ENCODE data around the gene ABCG1. TPM values are rescaled to one million over a fixed set of nuclear protein-coding genes. Genes with fewer than 3 reads are reported as not detected.

The ABCG1 gene
- total RNA-seq, 4 donors from 2014 or later: 16.1 to 25.9 (median 20.0) TPM

DNA sequence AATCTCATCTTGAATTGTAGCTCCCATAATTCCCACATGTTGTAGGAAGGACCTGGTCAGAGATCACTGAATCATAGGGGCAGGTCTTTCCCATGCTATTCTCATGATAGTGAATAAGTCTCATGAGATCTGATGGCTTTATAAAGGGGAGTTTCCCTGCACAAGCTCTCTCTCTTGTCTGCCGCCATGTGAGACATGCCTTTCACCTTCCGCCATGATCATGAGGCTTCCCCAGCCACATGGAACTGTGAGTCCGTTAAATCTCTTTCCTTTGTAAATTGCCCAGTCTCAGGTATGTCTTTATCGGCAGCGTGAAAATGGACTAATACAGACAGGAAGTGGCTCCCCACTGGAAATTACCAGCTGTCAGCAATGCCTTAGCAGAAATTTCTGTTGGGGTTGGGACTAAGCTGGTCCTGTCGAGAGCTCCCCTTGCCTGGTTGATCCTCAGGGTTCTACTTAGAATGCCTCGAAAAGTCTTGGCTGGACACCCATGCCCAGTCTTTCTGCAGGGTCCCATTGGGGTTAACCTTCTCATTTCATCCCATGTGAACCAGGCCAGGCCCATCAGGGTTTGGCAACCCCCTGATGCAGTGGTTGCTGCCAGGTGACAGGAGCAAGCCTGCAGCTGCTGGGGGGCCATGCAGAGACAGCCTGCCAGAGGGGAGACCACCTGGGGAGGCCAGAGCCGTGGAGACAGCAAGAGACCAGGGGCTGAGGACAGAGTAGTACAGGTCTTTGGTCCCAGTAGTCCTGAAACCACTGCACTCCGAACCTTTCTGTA, 2.8 kb upstream of the ABCG1 start:
- intact Hi-C loops (cut with DNase I): no loop called here
- Histone ChIP-seq H3K4me1 (peaks cover 13 to 28% (median 19%) of the 10 kb centered on the region in 4 donors), H3K9me3 (no peaks in the 10 kb centered on the region), H3K4me3 (no peak overlapping the region), H3K27ac (replicated peaks in 1 of 4) (no peak overlapping the region), H3K27me3 (peaks cover 0 to 2% (median 0%) of the 10 kb centered on the region in 4 donors), H3K36me3 (no peaks in the 10 kb centered on the region)
- whole genome bisulfite sequencing: 98% methylated on average over 8 of the region's 9 CpGs
- no peak for TF ChIP-seq EP300 (IDR thresholded peaks at IDR 0.05)
- TF ChIP-seq POLR2A (IDR thresholded peaks at IDR 0.05; ENCODE audit: low read depth): no peak
- TF ChIP-seq, protein P1, sequence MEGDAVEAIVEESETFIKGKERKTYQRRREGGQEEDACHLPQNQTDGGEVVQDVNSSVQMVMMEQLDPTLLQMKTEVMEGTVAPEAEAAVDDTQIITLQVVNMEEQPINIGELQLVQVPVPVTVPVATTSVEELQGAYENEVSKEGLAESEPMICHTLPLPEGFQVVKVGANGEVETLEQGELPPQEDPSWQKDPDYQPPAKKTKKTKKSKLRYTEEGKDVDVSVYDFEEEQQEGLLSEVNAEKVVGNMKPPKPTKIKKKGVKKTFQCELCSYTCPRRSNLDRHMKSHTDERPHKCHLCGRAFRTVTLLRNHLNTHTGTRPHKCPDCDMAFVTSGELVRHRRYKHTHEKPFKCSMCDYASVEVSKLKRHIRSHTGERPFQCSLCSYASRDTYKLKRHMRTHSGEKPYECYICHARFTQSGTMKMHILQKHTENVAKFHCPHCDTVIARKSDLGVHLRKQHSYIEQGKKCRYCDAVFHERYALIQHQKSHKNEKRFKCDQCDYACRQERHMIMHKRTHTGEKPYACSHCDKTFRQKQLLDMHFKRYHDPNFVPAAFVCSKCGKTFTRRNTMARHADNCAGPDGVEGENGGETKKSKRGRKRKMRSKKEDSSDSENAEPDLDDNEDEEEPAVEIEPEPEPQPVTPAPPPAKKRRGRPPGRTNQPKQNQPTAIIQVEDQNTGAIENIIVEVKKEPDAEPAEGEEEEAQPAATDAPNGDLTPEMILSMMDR (IDR thresholded peaks at IDR 0.05): no peak
- no peak for TF ChIP-seq POLR2AphosphoS5 (IDR thresholded peaks at IDR 0.05)
- DNase-seq (ENCODE audit: extremely low spot score): no peak

DNA sequence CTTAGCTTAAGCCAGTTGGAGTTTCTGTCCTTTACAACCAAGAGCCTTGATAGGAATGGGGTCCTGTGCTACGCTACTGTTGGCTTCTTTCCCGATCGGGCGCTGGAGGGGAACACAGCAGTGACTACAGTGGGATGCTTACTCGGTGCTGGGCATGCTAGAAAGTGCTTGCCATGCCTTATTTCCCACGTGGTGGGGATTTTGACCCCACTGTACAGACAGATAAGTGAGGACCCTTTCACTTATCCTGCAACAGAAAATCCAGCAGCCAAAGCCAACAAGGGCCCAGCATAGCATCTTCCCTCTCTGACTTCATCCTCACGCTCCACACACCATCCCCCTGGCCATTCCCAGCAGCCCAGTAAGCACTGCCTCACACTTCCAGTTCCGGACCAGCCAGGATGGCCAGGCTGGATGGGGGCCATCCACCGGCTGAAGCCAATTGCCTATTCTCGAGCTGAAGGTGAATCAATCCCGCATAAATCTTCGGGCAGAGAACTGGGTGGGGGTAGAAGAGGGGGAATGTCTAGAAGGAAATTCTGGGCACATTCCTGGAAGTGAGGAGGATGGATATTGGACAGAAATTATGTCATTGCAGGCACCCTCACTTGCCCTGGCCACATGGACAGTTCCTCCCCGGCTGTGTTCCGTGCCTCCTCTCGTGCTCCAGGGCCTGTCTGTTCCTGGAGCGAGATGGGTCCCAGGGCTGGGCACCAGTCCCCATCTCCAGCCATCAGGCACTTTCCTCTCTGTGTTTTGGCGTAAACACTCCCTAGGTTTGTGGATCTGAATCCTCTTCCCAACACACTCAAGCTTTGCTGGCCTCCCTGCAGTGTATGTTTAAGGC, 2.0 kb upstream of the ABCG1 start:
- Histone ChIP-seq H3K4me1 (peaks cover 21 to 36% (median 27%) of the 10 kb centered on the region in 4 donors), H3K36me3 (no peaks in the 10 kb centered on the region), H3K4me3 (no peak overlapping the region), H3K27me3 (no peaks in the 10 kb centered on the region), H3K27ac (replicated peaks in 1 of 4) (no peak overlapping the region), H3K9me3 (no peaks in the 10 kb centered on the region)
- intact Hi-C loops (cut with DNase I): no loop called here
- no peak for DNase-seq (ENCODE audit: extremely low spot score)
- TF ChIP-seq POLR2AphosphoS5 (IDR thresholded peaks at IDR 0.05) (no peak), POLR2A (IDR thresholded peaks at IDR 0.05; ENCODE audit: low read depth) (no peak)
- 96% methylated on average over 17 of the region's 17 CpGs for WGBS

- intact Hi-C loops (cut with DNase I): no loop called here
- peaks cover 26 to 45% (median 37%) of the 10 kb centered on the region in 4 donors for H3K4me1 ChIP-seq
- WGBS: 9% methylated on average over 10 of the region's 41 CpGs
- H3K36me3 ChIP-seq: peaks cover 0 to 4% (median 0%) of the 10 kb centered on the region in 4 donors
- TF ChIP-seq, protein P1 (IDR thresholded peaks at IDR 0.05): no peak
- no peak for TF ChIP-seq POLR2A (IDR thresholded peaks at IDR 0.05; ENCODE audit: low read depth)
- no peak for TF ChIP-seq POLR2AphosphoS5 (IDR thresholded peaks at IDR 0.05)
- TF ChIP-seq EP300 (IDR thresholded peaks at IDR 0.05): no peak
- peak overlapping the region; percentile 69 to 85 (median 79) for H3K27ac ChIP-seq (replicated peaks in 1 of 4)
- no peaks in the 10 kb centered on the region for H3K9me3 ChIP-seq
- no peak for DNase-seq (ENCODE audit: extremely low spot score)
- no peaks in the 10 kb centered on the region for H3K27me3 ChIP-seq
- H3K4me3 ChIP-seq: peak overlapping the region; percentile 67 to 87 (median 77)
Observed at GRCh38 chr21:42219606-42220137, 732 bp downstream of the ABCG1 start.

- H3K9me3 ChIP-seq: no peaks in the 10 kb centered on the region
- WGBS: 5% methylated on average over 26 of the region's 26 CpGs
- TF ChIP-seq POLR2AphosphoS5 (IDR thresholded peaks at IDR 0.05): peak; percentile 69 to 87
- TF ChIP-seq, protein P1 (IDR thresholded peaks at IDR 0.05): no peak
- H3K4me1 ChIP-seq: peaks cover 26 to 45% (median 37%) of the 10 kb centered on the region in 4 donors
- H3K27me3 ChIP-seq: no peaks in the 10 kb centered on the region
- H3K4me3 ChIP-seq: peak overlapping the region; percentile 67 to 87 (median 77)
- intact Hi-C loops (cut with DNase I): no loop called here
- H3K27ac ChIP-seq (replicated peaks in 1 of 4): peak overlapping the region; percentile 69 to 85 (median 79)
- H3K36me3 ChIP-seq: peaks cover 0 to 4% (median 0%) of the 10 kb centered on the region in 4 donors
- peak; percentile 94 for DNase-seq (ENCODE audit: extremely low spot score)
Observed at GRCh38 chr21:42220138-42220701, 1.3 kb downstream of the ABCG1 start.

Measured in esophagus muscularis mucosa (tissue), 4 donors.